ENCODE data around the gene CPT1B. TPM values are rescaled to one million over a fixed set of nuclear protein-coding genes. Genes with fewer than 3 reads are reported as not detected.

CPT1B gene
- total and polyA plus RNA-seq, 7 donors = 1.4 to 22.6 (median 5.0) TPM

GRCh38 chr22:50569041-50569459 lies 9.2 kb downstream of the CPT1B start:
- H3K27ac ChIP-seq = no peak overlapping the region
- intact Hi-C loops (cut with DNase I) = no loop called here
- no peaks in the 10 kb centered on the region for H3K4me1 ChIP-seq
- TF ChIP-seq POLR2A (IDR thresholded peaks at IDR 0.05) = no peak
- no peak for TF ChIP-seq EP300 (IDR thresholded peaks at IDR 0.05)
- no peak for TF ChIP-seq CTCF (IDR thresholded peaks at IDR 0.05)
- TF ChIP-seq POLR2AphosphoS5 (IDR thresholded peaks at IDR 0.05) = no peak
- no peaks in the 10 kb centered on the region for H3K9me3 ChIP-seq
- peak; percentile 57 for DNase-seq
- no peak overlapping the region for H3K4me3 ChIP-seq
- H3K36me3 ChIP-seq = peaks cover 0 to 29% (median 0%) of the 10 kb centered on the region in 4 donors
- WGBS, 2 donors = 42 to 79% methylated on average over 8 of the region's 8 CpGs
- H3K27me3 ChIP-seq = no peaks in the 10 kb centered on the region

- H3K36me3 ChIP-seq = peaks cover 0 to 29% (median 0%) of the 10 kb centered on the region in 4 donors
- H3K9me3 ChIP-seq = no peaks in the 10 kb centered on the region
- WGBS, 2 donors = 65 to 90% methylated on average over 7 of the region's 7 CpGs
- H3K4me3 ChIP-seq = no peak overlapping the region
- H3K4me1 ChIP-seq = peaks cover 0 to 4% (median 2%) of the 10 kb centered on the region in 4 donors
- intact Hi-C loops (cut with DNase I) = no loop called here
- no peak for DNase-seq
- TF ChIP-seq CTCF (IDR thresholded peaks at IDR 0.05) = no peak
- TF ChIP-seq POLR2A (IDR thresholded peaks at IDR 0.05) = no peak
- no peak for TF ChIP-seq POLR2AphosphoS5 (IDR thresholded peaks at IDR 0.05)
- TF ChIP-seq EP300 (IDR thresholded peaks at IDR 0.05) = no peak
- H3K27ac ChIP-seq = no peak overlapping the region
- H3K27me3 ChIP-seq = no peaks in the 10 kb centered on the region
Measured at GRCh38 chr22:50568626-50569025, 9.6 kb downstream of the CPT1B start.

GRCh38 chr22:50567721-50568252 lies 10.4 kb downstream of the CPT1B start:
- H3K4me3 ChIP-seq = no peak overlapping the region
- TF ChIP-seq EP300 (IDR thresholded peaks at IDR 0.05) (no peak), CTCF (IDR thresholded peaks at IDR 0.05) (no peak), POLR2AphosphoS5 (IDR thresholded peaks at IDR 0.05) (no peak), POLR2A (IDR thresholded peaks at IDR 0.05) (no peak)
- intact Hi-C loops (cut with DNase I) = no loop called here
- 87 to 92% methylated on average over 7 of the region's 7 CpGs for WGBS, 2 donors
- DNase-seq = peak; percentile 46
- H3K27ac ChIP-seq = no peak overlapping the region
- peaks cover 0 to 11% (median 8%) of the 10 kb centered on the region in 4 donors for H3K4me1 ChIP-seq
- no peaks in the 10 kb centered on the region for H3K27me3 ChIP-seq
- no peaks in the 10 kb centered on the region for H3K9me3 ChIP-seq
- H3K36me3 ChIP-seq = peaks cover 0 to 29% (median 0%) of the 10 kb centered on the region in 4 donors

GRCh38 chr22:50564289-50564688 lies 13.9 kb downstream of the CPT1B start:
- WGBS, 2 donors = 35 to 76% methylated on average over 11 of the region's 11 CpGs
- Histone ChIP-seq H3K4me3 (no peak overlapping the region), H3K4me1 (peaks cover 0 to 11% (median 8%) of the 10 kb centered on the region in 4 donors), H3K27me3 (no peaks in the 10 kb centered on the region), H3K27ac (no peak overlapping the region), H3K9me3 (no peaks in the 10 kb centered on the region), H3K36me3 (peaks cover 0 to 4% (median 0%) of the 10 kb centered on the region in 4 donors)
- DNase-seq = no peak
- no peak for TF ChIP-seq CTCF (IDR thresholded peaks at IDR 0.05)
- TF ChIP-seq POLR2A (IDR thresholded peaks at IDR 0.05) = no peak
- no peak for TF ChIP-seq EP300 (IDR thresholded peaks at IDR 0.05)
- TF ChIP-seq POLR2AphosphoS5 (IDR thresholded peaks at IDR 0.05) = no peak
- intact Hi-C loops (cut with DNase I) = loop anchor here (5.0 kb wide), 1 partner anchor 37 kb away; the partner anchor contains the start of gene SCO2

All from sigmoid colon (tissue), 7 donors.